Cardiac fibroblast (primary cell): ENCODE results near the gene GLIS1.

Experiments used
- DNase-seq, 2 donors: peaks; one replicate each; pipeline versions ENCODE4 v3.0.0 to v3.0.0-alpha.2; 2010; ENCODE audit warnings: low read depth in 2 of 2
- H3K4me3 ChIP-seq, 2 donors: replicated peaks in 1 of 2; 1 replicate in 1 of 2; 2 replicates in 1 of 2; pipeline ENCODE4 v1.5.1; 2011; ENCODE audit warnings: low read depth in 2 of 2, low read length in 2 of 2, mild to moderate bottlenecking in 2 of 2, moderate library complexity in 1 of 2
- TF ChIP-seq, protein P1 (sequence below): IDR thresholded peaks from one replicate; pipeline ENCODE4 v1.5.1; 2011; ENCODE audit warnings: low read depth, mild to moderate bottlenecking, low read length, inconsistent platforms

GLIS1 gene

DNA sequence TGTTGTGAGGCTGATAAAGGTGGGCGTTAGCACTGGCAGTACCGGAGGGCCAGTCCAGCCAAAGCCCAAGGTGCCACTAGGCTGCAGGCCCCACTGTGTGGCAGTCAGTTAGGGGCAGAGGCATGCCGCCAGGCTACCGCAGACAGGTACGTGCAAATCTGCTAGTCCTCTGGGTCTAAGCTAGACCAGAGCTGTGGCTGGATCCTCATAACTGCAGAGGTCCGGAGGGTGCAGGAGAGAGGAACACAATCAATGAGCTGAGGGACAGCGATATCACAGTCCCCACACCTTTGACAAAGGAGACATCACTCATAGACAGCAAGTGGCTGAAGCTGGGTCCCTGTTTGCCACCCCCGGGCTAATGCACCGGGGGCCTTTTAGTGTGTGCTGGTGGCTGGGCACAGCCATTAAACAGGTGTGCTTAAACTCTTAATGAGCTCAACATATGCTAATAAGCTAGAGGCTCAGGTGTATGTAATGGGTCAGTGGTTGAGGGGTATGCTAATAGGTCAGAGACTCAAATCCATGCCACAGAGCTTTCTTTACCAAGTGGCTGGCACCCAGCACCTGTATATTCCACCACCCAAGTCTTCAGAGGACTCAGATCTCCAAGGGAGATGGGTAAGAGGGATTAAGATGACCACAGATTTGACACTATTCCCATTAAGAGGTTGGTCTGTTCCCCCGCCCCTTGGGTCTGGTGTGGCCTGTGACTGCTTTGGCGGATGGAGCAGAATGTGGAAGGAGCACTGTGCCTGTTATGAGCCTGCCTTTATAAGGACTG, 82.0 kb downstream of the GLIS1 start:
- DNase-seq, result no peak
- H3K4me3 ChIP-seq, result no peak overlapping the region
- TF ChIP-seq, protein P1, sequence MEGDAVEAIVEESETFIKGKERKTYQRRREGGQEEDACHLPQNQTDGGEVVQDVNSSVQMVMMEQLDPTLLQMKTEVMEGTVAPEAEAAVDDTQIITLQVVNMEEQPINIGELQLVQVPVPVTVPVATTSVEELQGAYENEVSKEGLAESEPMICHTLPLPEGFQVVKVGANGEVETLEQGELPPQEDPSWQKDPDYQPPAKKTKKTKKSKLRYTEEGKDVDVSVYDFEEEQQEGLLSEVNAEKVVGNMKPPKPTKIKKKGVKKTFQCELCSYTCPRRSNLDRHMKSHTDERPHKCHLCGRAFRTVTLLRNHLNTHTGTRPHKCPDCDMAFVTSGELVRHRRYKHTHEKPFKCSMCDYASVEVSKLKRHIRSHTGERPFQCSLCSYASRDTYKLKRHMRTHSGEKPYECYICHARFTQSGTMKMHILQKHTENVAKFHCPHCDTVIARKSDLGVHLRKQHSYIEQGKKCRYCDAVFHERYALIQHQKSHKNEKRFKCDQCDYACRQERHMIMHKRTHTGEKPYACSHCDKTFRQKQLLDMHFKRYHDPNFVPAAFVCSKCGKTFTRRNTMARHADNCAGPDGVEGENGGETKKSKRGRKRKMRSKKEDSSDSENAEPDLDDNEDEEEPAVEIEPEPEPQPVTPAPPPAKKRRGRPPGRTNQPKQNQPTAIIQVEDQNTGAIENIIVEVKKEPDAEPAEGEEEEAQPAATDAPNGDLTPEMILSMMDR, result no peak

DNA sequence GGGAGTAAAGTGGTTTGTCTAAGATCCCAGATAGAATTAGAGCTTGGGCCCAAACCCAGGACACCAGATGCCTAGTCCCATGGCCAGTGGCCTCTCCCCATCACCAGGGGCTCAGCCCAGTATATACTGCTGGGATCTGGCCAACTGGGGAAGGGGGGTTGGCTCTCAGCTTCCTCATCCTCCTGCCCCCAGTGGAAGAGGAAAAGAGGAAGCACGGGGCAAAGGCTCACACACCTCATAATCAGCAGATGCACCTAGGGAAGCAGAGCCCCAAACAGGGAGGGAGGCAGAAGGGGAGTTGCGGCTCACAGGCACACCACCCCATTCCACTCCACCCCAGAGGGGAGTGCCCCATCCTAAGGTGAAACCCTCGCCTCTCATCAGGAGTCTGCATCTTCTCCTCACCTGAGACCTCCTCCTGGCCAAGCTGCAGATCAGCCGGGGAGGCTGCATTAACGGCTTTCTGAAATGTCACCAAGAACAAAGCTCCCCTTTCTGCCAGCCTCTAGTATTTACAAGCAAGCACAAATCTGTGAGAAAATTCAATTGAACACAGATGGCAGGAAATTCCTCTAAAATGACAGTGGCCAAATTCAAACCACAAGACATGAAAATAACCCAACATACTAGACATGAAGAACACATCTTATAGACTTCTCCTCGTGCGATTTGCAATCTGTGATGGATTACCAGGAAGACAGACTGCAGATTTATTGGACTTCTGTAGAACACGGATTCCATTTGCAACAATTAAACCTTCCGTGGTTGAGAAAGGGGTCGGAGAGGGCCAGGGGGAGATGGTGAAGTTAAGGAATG, 82.8 kb downstream of the GLIS1 start:
- H3K4me3 ChIP-seq, result no peak overlapping the region
- peak; percentile 46 to 77 for DNase-seq
- TF ChIP-seq, protein P1, result no peak

DNA sequence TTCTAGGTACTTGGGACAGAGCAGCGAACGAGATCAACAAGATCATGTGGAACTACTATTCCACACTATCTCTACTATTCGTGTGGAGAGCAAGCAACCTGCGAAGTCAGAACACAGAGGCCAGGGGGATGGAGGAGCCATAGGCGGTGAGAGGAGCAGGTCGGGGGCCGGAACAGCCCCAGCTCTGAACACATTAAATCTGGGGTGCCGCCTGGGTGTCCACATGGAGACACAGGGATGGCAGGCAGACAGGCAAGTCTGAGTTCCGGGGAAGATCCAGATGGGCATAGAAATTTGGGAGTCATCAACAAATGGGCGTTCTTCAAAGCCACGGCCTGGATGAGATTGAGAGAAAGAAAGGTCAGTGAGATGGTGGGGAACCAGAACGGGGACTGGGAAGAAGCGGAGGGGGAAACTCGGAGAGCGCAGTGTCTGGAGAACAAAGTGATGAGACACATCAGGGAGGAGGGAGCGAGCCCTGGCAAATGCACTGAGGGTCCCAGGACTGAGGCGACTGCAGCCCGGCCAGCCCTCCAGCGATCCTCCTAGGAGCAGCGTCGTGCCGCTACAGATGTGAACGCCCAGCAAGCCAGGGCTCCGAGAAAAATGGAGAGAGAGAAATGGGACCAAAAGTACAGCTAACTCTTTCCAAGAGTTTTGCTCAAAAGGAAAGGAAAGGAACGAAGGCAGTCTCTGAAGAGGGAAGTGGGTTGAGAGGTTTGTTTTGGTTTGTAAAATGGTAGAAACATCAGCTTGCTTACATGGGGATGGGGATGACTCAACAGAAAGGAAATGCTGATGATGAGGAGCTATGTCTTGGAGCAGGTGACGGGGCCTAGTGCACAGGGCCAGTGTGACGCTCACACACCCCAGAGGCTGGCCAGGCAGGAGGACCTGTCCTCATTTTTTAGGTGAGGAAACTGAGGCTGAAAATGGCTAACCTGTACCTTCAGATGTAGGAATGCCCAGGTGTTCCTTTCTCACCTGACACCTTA, 84.5 kb downstream of the GLIS1 start:
- TF ChIP-seq, protein P1, result no peak
- peak in 1 of 2 donors; percentile 74 for DNase-seq
- H3K4me3 ChIP-seq, result no peak overlapping the region

DNA sequence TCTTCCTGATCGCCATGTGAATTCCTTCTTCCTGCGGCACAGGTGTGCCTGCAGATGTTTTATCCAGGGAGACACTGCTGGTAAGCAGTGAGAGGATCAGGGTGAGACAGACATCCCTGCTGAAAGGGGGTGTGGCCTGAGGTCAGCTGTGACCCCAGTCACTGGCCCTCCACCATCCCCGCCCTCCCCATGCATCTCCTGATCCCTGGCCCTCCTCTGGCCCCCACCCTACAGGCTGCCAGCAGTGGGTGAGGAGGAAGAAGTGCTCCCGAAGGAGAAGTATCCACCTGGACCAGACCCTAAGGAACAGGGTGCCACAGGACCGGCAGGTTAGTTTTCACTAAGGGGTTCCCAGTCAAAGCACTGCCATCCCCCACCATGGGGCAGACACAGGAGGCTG, 85.3 kb downstream of the GLIS1 start:
- no peak for DNase-seq
- TF ChIP-seq, protein P1, result no peak
- no peak overlapping the region for H3K4me3 ChIP-seq

GRCh38 chr1:53653200-53653575, 85.8 kb downstream of the GLIS1 start:
- TF ChIP-seq, protein P1, result no peak
- no peak overlapping the region for H3K4me3 ChIP-seq
- DNase-seq, result no peak

DNA sequence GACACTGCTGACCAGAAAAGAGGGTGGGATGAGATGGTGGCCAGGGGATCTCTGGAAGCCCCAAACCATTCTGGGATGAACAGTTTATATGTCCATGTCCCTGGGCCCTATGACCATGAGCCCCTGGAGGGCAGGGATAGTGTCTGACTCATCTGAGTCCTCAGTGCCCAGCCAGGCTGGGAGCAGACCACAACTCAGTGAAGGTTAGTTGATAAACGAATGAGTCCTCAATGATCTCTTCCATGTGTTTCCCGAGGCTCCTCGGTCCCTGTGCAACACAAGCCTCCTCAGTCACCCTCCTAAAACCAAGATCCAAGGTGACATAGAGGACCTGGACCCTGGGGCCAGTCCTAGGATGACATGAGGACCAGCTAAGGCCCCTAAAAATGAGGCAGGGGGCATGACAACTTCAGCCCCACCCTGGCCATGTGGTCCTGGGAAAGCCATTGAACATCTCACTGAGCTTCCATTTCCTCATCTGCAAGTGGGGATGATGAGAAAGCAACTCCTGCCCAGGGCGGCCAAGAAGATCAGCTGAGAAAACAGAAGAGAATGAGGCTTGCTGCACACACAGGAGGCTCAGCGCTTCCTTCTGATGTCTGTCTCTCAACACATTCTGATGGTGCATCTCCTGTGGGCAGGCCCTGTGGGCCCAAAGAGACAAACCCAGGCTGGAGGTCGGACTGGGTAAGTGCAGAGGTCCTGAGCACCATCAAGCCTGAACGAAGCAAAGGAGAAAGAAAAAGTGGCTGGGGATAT, 86.3 kb downstream of the GLIS1 start:
- TF ChIP-seq, protein P1, result no peak
- H3K4me3 ChIP-seq, result no peak overlapping the region
- DNase-seq, result no peak
